Right atrium auricular region (tissue), 2 donors: Measurements from ENCODE around the gene RBBP6. TPM values are rescaled to one million over a fixed set of nuclear protein-coding genes. Genes with fewer than 3 reads are reported as not detected.
A peak's percentile ranks its signal among the peaks of the same experiment; 100 is the strongest.
"Not testable (repeated sequence)": the region's sequence is repeated elsewhere in the genome, so short reads cannot be mapped to it uniquely, and the experiment has no call there.

Experiments used
- DNase-seq: peaks from one replicate; pipeline ENCODE4 v3.0.0-alpha.2; 2019; ENCODE audit warnings: low spot score
- H3K27ac ChIP-seq, 2 donors: fragments of 200-600 bp; sonication (generic); 1 replicate in 1 of 2; 2 replicates in 1 of 2; pipeline ENCODE4 v1.5.1; 2016 to 2019
- H3K27me3 ChIP-seq, 2 donors: fragments of 200-600 bp; sonication (generic); one replicate each; pipeline versions ENCODE4 v1.5.1 to v1.6.0; 2017 to 2019
- H3K36me3 ChIP-seq: fragments of 200-600 bp; sonication (generic); one replicate; pipeline ENCODE4 v1.5.1; 2016
- H3K4me1 ChIP-seq, 2 donors: fragments of 200-600 bp; sonication (generic); one replicate each; pipeline versions ENCODE4 v1.5.1 to v1.6.0; 2017 to 2019
- H3K4me3 ChIP-seq, 2 donors: fragments of 200-600 bp; sonication (generic); 1 replicate in 1 of 2; 2 replicates in 1 of 2; pipeline ENCODE4 v1.5.1; 2017 to 2019; ENCODE audit warnings: mild to moderate bottlenecking in 1 of 2, moderate library complexity in 1 of 2
- H3K9me3 ChIP-seq, 2 donors: fragments of 200-600 bp; sonication (generic); one replicate each; pipeline ENCODE4 v1.5.1; 2019
- CTCF ChIP-seq, 2 donors: fragments of 200-600 bp; sonication (generic); IDR thresholded peaks; one replicate each; pipeline ENCODE4 v1.5.1; 2019; ENCODE audit warnings: antibody characterized with exemption in 2 of 2
- total RNA-seq, 2 donors: library from RNA; depleted of rRNA; stranded (reverse); fragments of >200 nt; gene quantifications; one replicate each; pipeline ENCODE4 v1.1.0, GENCODE V29; 2016

Gene RBBP6
- total RNA-seq: 10 to 100 TPM; 18.7 to 25.8 TPM

GRCh38 chr16:24539295-24539849, at the start of gene RBBP6:
TSS of gene RBBP6 (plus strand) at chr16:24539566. CDS start at chr16:24540627, 1,061 bp downstream.
- Histone ChIP-seq H3K27me3 (no peaks in the 10 kb centered on the region), H3K4me1 (peaks cover 0 to 30% of the 10 kb centered on the region in 2 donors), H3K36me3 (no peaks in the 10 kb centered on the region), H3K4me3 (peak within 1 kb of the TSS; percentile 92 to 98), H3K9me3 (no peaks in the 10 kb centered on the region), H3K27ac (peak within 1 kb of the TSS; percentile 100)
- peak; percentile 96 for DNase-seq
- no peak for TF ChIP-seq CTCF (IDR thresholded peaks at IDR 0.05)

- no peaks in the 10 kb centered on the region for H3K27me3 ChIP-seq
Measured at GRCh38 chr16:24490866-24491265, 48.5 kb upstream of the RBBP6 start.

GRCh38 chr16:24491731-24492130, 47.6 kb upstream of the RBBP6 start:
- Histone ChIP-seq H3K9me3 (peaks cover 0 to 16% of the 10 kb centered on the region in 2 donors), H3K27ac (no peak overlapping the region), H3K4me3 (no peak overlapping the region), H3K27me3 (no peaks in the 10 kb centered on the region), H3K4me1 (no peaks in the 10 kb centered on the region), H3K36me3 (no peaks in the 10 kb centered on the region)
- DNase-seq: no peak
- no peak for TF ChIP-seq CTCF (IDR thresholded peaks at IDR 0.05)

More at GRCh38 chr16:24490866-24491265, 48.5 kb upstream of the RBBP6 start:
- Histone ChIP-seq H3K9me3 (peaks cover 0 to 16% of the 10 kb centered on the region in 2 donors), H3K36me3 (no peaks in the 10 kb centered on the region), H3K4me3 (no peak overlapping the region), H3K27ac (no peak overlapping the region), H3K4me1 (no peaks in the 10 kb centered on the region)
- TF ChIP-seq CTCF (IDR thresholded peaks at IDR 0.05): no peak
- no peak for DNase-seq

GRCh38 chr16:24493821-24494220, 45.5 kb upstream of the RBBP6 start:
- no peak for TF ChIP-seq CTCF (IDR thresholded peaks at IDR 0.05)
- no peaks in the 10 kb centered on the region for H3K36me3 ChIP-seq
- H3K27me3 ChIP-seq: no peaks in the 10 kb centered on the region

GRCh38 chr16:24495207-24495606, 44.2 kb upstream of the RBBP6 start:
- DNase-seq, H3K9me3 ChIP-seq, H3K27me3 ChIP-seq, H3K4me1 ChIP-seq, H3K27ac ChIP-seq, H3K36me3 ChIP-seq, H3K4me3 ChIP-seq: not testable (repeated sequence)

More at GRCh38 chr16:24493821-24494220, 45.5 kb upstream of the RBBP6 start:
- DNase-seq: no peak
- Histone ChIP-seq H3K4me1 (no peaks in the 10 kb centered on the region), H3K9me3 (peaks cover 0 to 3% of the 10 kb centered on the region in 2 donors), H3K27ac (no peak overlapping the region), H3K4me3 (no peak overlapping the region)

GRCh38 chr16:24497440-24497839, 41.9 kb upstream of the RBBP6 start:
- no peak for TF ChIP-seq CTCF (IDR thresholded peaks at IDR 0.05)
- Histone ChIP-seq H3K36me3 (no peaks in the 10 kb centered on the region), H3K9me3 (no peaks in the 10 kb centered on the region), H3K27me3 (no peaks in the 10 kb centered on the region), H3K27ac (no peak overlapping the region), H3K4me3 (no peak overlapping the region), H3K4me1 (no peaks in the 10 kb centered on the region)
- DNase-seq: no peak
